Posterior cingulate gyrus (tissue), 11 donors: ENCODE data around the gene ASAP2.

ENCODE experiments used
- DNase-seq, 10 donors: peaks; one replicate each; pipeline versions ENCODE4 v3.0.0 to v3.0.0-alpha.2; 2020 to 2021; ENCODE audit warnings: mixed read lengths in 3 of 10
- intact Hi-C: fragments of 100-400 bp; cut with DNase I; formaldehyde crosslinking; loops from one replicate; pipeline ENCODE4 v1.15.1; 2023

The ASAP2 gene

GRCh38 chr2:9205963-9206948 lies at the start of gene ASAP2:
TSS of gene ASAP2 (plus strand) at chr2:9206812. CDS start at chr2:9207105, 293 bp downstream.
- DNase-seq, result peak; percentile 38 to 96 (median 66)
- intact Hi-C loops, result loop anchor here (5.0 to 10.0 kb wide), 3 partner anchors 51 to 219 kb away; partner anchors contain the start of genes CPSF3 and ITGB1BP1

DNA sequence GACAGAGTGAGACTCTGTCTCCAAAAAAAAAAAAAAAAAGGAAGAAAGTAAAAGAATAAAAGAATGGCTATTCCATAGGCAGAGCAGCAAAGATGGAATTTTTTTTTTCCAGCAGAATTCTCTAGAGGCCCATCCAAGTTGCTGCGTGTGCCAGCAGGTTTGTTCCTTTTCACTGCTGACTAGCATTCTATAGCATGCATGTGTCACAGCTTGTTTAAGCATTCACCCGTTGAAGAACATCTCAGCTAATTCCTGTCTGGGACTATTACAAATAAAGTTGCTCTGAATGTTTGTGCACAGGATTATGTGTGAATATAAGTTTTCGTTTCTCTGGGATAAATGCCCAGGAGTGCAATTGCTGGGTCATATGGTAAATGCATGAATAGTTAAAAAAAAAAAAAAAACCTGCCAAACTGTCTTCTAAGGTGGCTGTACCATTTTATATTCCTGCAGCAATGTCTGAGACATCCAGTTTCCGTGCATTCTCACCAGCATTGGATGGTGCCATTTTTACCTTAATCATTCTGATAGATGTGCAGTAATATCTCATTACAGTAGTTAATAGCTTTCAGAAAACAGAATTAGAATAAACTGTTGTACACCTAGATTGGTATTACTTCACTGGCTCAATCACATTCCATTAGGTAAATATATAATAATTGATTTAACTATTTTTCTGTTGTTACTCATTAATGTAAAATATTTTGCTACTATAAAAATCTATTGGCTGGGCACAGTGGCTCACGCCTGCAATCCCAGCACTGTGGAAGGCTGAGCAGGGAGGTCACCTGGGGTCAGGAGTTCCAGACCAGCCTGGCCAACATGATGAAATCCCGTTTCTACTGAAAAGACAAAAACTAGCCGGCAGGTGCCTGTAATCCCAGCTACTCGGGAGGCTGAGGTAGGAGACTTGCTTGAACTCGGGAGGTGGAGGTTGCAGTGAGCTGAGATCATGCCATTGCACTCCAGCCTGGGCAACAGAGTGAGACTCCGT lies 47.5 kb upstream of the ASAP2 start:
- intact Hi-C loops, result no loop called here
- DNase-seq, result peak in 1 of 10 donors; percentile 16

- intact Hi-C loops, result no loop called here
- DNase-seq, result peak in 1 of 10 donors; percentile 22
These were observed 45.9 kb upstream of the ASAP2 start for GRCh38 chr2:9160732-9161131.

DNA sequence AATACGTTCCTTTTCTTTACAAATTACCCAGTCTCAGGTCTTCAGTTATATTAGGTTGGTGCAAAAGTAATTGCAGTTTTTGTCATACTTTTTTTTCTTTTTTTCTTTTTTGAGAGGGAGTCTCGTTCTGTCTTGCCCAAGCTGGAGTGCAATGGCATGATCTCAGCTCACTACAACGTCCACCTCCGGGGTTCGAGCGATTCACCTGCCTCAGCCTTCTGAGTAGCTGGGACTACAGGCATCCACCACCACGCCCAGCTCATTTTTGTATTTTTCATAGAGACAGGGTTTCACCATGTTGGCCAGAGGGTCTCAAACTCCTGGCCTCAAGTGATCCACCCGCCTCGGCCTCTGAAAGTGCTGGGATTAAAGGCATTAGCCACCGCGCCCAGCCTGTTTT lies 43.8 kb upstream of the ASAP2 start:
- peak in 1 of 10 donors; percentile 64 for DNase-seq
- intact Hi-C loops, result no loop called here

- DNase-seq, result peak in 1 of 10 donors; percentile 4
- intact Hi-C loops, result no loop called here
These were observed 43.1 kb upstream of the ASAP2 start for GRCh38 chr2:9163306-9164111.

DNA sequence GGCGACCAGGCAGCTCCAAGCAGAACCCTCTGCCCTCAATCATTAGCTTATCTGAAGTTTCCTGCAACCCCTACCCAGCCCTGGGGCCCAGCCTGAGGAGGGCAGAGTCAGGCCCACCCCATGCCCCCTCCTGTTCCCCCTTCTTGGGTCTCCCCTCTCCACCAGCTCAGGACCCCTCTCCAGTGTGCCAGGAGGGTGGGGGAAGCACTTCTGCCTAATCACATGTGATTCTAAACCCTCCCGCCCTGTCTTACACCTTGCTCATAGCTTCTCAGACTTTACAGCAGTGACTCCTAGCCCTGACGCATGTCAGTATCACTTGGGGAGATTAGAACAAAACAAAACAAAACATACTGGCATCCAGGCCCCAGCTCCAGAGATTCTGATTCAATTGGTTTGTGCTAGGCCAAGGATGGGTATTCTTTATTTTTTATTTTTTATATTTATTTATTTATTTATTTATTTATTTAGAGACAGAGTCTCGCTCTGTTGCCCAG lies 42.5 kb upstream of the ASAP2 start:
- DNase-seq, result peak in 1 of 10 donors; percentile 12
- intact Hi-C loops, result no loop called here

DNA sequence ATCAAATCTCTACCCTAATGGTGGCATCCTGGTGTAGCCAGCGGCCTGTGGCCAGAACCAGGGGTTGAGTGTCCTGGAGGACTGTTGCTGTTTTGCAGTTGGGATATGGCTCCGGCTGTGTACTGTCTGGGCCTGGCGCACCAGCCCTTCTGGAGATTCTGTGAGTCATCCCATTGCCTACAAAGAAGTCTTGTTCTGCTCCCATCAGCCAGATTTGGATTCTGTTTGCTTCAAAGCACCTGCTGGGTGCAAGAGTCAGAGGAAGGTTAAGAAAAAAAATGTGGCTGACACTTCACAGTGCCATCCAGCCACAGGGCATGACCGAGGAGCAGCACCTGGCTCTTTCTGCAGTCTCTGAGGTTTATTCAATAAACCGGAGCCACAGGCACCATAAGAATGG lies 41.0 kb upstream of the ASAP2 start:
- intact Hi-C loops, result no loop called here
- peak in 9 of 10 donors; percentile 26 to 93 (median 42) for DNase-seq

DNA sequence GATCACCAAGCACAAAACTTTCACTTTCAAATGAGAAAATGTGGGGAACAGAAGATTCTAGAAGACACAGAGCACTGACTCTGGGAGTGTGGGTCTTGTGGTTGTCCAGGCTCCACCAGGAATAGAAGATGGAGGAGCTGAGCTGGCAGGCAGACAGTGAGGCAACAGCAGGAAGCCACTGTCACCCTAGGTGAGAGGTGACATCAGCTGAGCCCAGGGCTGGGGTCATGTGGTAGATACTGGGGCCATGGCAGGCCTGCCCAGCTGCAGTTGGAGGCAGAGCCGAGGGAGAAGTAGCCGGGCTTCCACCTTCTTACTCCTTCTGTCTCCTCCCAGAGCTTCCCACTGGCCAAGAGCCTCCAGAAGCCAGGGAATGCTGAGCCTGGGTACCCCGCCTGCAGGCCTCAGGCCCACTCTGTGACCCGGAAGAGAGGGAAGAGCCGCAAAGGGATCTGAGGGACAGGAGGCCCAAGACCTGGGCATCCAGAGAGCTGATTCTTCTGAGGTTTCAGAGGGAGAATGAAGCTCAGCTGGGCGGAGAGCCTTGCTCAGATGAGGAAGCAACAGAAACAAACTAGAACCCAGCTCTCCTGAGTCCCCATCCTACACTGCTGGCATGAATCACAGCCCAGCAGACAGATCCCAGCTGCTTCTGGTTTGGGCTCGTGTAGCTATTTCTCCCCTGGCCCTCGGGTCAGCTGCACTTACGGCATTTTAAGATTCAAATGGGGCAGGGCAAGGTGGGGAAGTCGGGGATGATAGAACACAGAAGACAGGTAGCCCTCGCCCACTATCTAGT lies 39.8 kb upstream of the ASAP2 start:
- DNase-seq, result peak in 1 of 10 donors; percentile 27

GRCh38 chr2:9167718-9168657 lies 38.6 kb upstream of the ASAP2 start:
- intact Hi-C loops, result no loop called here
- DNase-seq, result no peak

More for the DNA sequence above, 39.8 kb upstream of the ASAP2 start:
- intact Hi-C loops, result no loop called here

DNA sequence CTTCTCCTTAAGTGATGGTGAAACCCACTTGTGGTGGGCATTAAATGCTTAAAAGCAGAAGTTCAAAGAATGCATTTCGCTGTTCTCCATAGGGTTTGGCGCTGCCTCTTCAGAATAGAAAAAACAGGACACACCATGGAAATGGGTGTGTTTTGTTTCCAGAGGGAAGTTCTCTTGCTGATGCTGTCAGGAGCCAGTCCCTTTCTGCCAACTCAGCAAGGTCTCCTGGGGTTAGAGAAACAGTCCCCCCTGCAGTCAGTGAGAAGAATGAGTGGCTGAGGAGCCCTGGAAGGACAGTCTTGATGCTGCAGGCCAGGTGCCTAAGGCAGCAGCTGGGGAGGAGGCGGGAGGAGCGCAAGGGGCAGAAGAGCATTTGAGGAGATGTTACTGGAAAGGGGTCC lies 37.8 kb upstream of the ASAP2 start:
- peak in 1 of 10 donors; percentile 55 for DNase-seq
- intact Hi-C loops, result no loop called here

- intact Hi-C loops, result no loop called here
- DNase-seq, result peak in 1 of 10 donors; percentile 42
These were observed 37.1 kb upstream of the ASAP2 start for GRCh38 chr2:9169349-9170107.

DNA sequence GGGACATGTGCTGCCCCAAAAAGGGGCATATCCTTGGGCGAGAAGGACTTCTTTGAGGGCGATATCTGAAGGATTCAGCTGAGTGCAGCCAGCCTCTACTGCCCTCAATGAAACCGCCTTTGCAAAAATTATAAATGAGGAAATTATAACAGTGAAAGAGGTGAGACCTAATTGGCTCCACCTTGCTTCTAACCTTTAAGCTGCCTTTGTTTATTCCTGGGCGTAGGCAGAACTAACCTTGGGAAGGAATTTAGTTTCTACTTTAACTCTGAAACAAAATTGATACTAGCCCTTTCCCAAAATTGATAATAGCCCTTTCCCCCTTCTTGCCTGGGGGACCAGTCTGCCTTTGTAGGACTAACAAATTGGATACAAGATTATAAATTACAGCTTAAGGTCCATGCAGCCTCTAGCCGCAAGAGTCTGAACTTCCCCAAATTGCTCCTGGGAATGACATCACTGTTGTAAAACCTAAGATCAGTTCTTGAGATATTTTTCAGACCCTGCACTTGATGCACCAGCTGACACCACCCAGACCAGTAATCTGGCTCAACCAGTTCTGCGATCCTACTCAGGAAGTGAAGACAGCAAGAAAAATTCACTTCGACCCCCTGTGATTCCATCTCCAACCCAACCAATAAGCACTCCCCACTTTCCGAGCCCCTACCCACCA lies 36.0 kb upstream of the ASAP2 start:
- peak in 1 of 10 donors; percentile 12 for DNase-seq
- intact Hi-C loops, result no loop called here

- DNase-seq, result no peak
- intact Hi-C loops, result no loop called here
These were observed 31.7 kb upstream of the ASAP2 start for GRCh38 chr2:9174771-9175437.

DNA sequence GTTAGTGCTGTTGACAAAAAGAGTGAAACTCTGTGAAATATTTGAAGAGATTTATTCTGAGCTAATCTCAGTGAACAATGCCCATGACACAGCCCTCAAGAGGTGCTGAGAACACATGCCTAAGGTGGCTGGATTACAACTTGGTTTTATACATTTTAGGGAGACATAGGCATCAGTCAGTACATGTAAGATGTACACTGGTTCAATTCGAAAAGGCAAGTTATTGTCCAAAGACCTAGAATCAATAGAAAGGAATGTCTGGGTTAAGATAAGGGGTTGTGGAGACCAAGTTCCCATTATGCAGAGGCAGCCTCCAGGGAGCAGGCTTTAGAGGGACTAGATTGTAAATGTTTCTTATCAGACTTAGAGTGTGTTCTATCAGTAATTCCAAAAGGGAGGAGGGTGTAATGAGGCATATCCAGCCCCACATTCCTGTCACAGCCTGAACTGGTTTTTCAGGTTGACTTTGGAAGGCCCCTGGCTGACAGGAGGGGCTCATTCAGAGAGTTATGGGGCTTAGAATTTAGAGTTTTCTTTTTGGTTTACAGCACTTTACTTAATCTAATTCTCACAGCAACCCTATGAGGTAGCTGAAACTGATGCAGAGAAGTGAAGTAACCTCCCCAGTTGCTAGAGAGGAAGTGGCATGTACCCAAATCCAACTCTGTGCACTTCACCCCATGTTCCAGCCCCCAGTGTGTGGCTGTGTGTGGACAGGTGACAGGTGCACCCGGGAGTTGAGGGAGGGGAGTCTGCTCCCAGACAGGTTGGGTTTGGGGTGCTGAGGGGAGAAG lies 28.3 kb upstream of the ASAP2 start:
- intact Hi-C loops, result no loop called here
- DNase-seq, result no peak
